ENCODE measurements around the gene TTC38. TPM values are rescaled to one million over a fixed set of nuclear protein-coding genes. Genes with fewer than 3 reads are reported as not detected.

Gene TTC38
- total RNA-seq, 4 donors from 2014 or later, result 13.6 to 30.5 (median 19.5) TPM

GRCh38 chr22:46244771-46245170 lies 23.0 kb upstream of the TTC38 start:
- DNase-seq, result no peak
- TF ChIP-seq POLR2A (IDR thresholded peaks at IDR 0.05), result no peak
- TF ChIP-seq CTCF (IDR thresholded peaks at IDR 0.05), result no peak
- no peaks in the 10 kb centered on the region for H3K9me3 ChIP-seq
- peaks cover 0 to 46% (median 4%) of the 10 kb centered on the region in 3 donors for H3K36me3 ChIP-seq
- intact Hi-C loops (cut with DNase I), result no loop called here
- H3K4me3 ChIP-seq, result no peak overlapping the region
- 98 to 100% methylated on average over 4 to 6 of the region's 9 CpGs for WGBS, 2 donors
- H3K27ac ChIP-seq, result peak overlapping the region in 1 of 4 donors; percentile 29
- peaks cover 4 to 39% (median 6%) of the 10 kb centered on the region in 3 donors for H3K4me1 ChIP-seq
- H3K27me3 ChIP-seq, result no peaks in the 10 kb centered on the region

GRCh38 chr22:46245511-46245910 lies 22.3 kb upstream of the TTC38 start:
- Histone ChIP-seq H3K4me3 (no peak overlapping the region), H3K27me3 (no peaks in the 10 kb centered on the region), H3K36me3 (peaks cover 0 to 39% (median 4%) of the 10 kb centered on the region in 3 donors), H3K27ac (peak overlapping the region in 2 of 4 donors; percentile 7 to 29), H3K9me3 (no peaks in the 10 kb centered on the region), H3K4me1 (peaks cover 4 to 41% (median 8%) of the 10 kb centered on the region in 3 donors)
- TF ChIP-seq CTCF (IDR thresholded peaks at IDR 0.05) (no peak), POLR2A (IDR thresholded peaks at IDR 0.05) (no peak)
- no peak for DNase-seq
- WGBS, 2 donors, result 56 to 62% methylated on average over 5 to 7 of the region's 16 CpGs
- intact Hi-C loops (cut with DNase I), result no loop called here

GRCh38 chr22:46246178-46246577 lies 21.6 kb upstream of the TTC38 start:
- no peak for DNase-seq
- no peak overlapping the region for H3K27ac ChIP-seq

GRCh38 chr22:46247443-46247975 lies 20.3 kb upstream of the TTC38 start:
- 100% methylated on average over 1 of the region's 2 CpGs; no CpG with 5 or more reads in 1 of the 2 donors for WGBS, 2 donors
- peaks cover 0 to 28% (median 4%) of the 10 kb centered on the region in 3 donors for H3K36me3 ChIP-seq
- intact Hi-C loops (cut with DNase I), result no loop called here
- DNase-seq, result no peak
- H3K4me3 ChIP-seq, result no peak overlapping the region
- peaks cover 12 to 54% (median 17%) of the 10 kb centered on the region in 3 donors for H3K4me1 ChIP-seq
- no peak overlapping the region for H3K27ac ChIP-seq
- TF ChIP-seq POLR2A (IDR thresholded peaks at IDR 0.05) (no peak), CTCF (IDR thresholded peaks at IDR 0.05) (no peak)
- no peaks in the 10 kb centered on the region for H3K27me3 ChIP-seq
- no peaks in the 10 kb centered on the region for H3K9me3 ChIP-seq

More at GRCh38 chr22:46246178-46246577, 21.6 kb upstream of the TTC38 start:
- intact Hi-C loops (cut with DNase I), result no loop called here
- no peaks in the 10 kb centered on the region for H3K9me3 ChIP-seq
- peaks cover 9 to 47% (median 15%) of the 10 kb centered on the region in 3 donors for H3K4me1 ChIP-seq
- 95 to 97% methylated on average over 4 to 10 of the region's 10 CpGs for WGBS, 2 donors
- H3K4me3 ChIP-seq, result no peak overlapping the region
- H3K27me3 ChIP-seq, result no peaks in the 10 kb centered on the region
- H3K36me3 ChIP-seq, result peaks cover 0 to 32% (median 4%) of the 10 kb centered on the region in 3 donors
- TF ChIP-seq POLR2A (IDR thresholded peaks at IDR 0.05) (no peak), CTCF (IDR thresholded peaks at IDR 0.05) (no peak)

- Histone ChIP-seq H3K27me3 (no peaks in the 10 kb centered on the region), H3K36me3 (peaks cover 0 to 2% (median 0%) of the 10 kb centered on the region in 3 donors), H3K9me3 (no peaks in the 10 kb centered on the region), H3K4me3 (peak within 1 kb of the TSS; percentile 56 to 92 (median 84)), H3K27ac (peak within 1 kb of the TSS; percentile 88 to 94 (median 94)), H3K4me1 (peaks cover 12 to 48% (median 17%) of the 10 kb centered on the region in 3 donors)
- 0% methylated on average over 3 to 4 of the region's 89 CpGs for WGBS, 2 donors
- DNase-seq, result peak; percentile 29
- TF ChIP-seq CTCF (IDR thresholded peaks at IDR 0.05), result peak in 2 of 6 experiments; percentile 12 to 17
- TF ChIP-seq POLR2A (IDR thresholded peaks at IDR 0.05), result peak in 3 of 4 donors; percentile 48 to 87 (median 76)
- intact Hi-C loops (cut with DNase I), result no loop called here
These were observed 17.6 kb upstream of the TTC38 start, which contains the start of gene CDPF1 for GRCh38 chr22:46250035-46250782. Gene CDPF1 (minus strand): TSS chr22:46250293. CDS start chr22:46248284, 2,009 bp downstream.

Measured in esophagus squamous epithelium (tissue), 5 donors.